Esophagus squamous epithelium (tissue), 4 donors: ENCODE data around the gene OR8H1.

Experiments
- POLR2A ChIP-seq, 4 donors: fragments of 450-650 bp; IDR thresholded peaks; one replicate each; pipeline ENCODE4 v1.6.1; 2017; ENCODE audit warnings: antibody characterized with exemption in 4 of 4, mild to moderate bottlenecking in 4 of 4, moderate library complexity in 3 of 4
- TF ChIP-seq, protein P1 (sequence below), 6 experiments: fragments of 450-650 bp in 4 of 6; fragments of 200-600 bp in 2 of 6; sonication (generic) in 2 of 6; IDR thresholded peaks; one replicate each; pipeline ENCODE4 v1.5.1; 2016 to 2019; ENCODE audit warnings: antibody characterized with exemption in 6 of 6, mild to moderate bottlenecking in 4 of 6, moderate library complexity in 4 of 6

DNA sequence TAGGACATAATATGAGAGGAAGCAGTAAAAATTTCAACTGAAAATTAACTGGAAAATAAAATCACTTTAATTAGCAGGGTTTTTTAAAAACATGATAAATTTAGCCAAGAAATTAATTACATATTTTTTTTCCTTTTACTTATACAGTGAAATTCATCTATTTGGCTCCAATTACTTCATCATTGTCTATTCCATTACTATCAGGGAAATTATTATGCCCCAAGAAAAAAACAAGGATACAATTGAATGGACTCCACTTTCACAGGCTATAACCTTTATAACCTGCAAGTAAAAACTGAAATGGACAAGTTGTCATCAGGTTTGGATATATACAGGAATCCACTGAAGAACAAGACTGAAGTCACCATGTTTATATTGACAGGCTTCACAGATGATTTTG lies 40.1 kb downstream of the OR8H1 start, which contains the start of gene OR5T3:
- TF ChIP-seq, protein P1, sequence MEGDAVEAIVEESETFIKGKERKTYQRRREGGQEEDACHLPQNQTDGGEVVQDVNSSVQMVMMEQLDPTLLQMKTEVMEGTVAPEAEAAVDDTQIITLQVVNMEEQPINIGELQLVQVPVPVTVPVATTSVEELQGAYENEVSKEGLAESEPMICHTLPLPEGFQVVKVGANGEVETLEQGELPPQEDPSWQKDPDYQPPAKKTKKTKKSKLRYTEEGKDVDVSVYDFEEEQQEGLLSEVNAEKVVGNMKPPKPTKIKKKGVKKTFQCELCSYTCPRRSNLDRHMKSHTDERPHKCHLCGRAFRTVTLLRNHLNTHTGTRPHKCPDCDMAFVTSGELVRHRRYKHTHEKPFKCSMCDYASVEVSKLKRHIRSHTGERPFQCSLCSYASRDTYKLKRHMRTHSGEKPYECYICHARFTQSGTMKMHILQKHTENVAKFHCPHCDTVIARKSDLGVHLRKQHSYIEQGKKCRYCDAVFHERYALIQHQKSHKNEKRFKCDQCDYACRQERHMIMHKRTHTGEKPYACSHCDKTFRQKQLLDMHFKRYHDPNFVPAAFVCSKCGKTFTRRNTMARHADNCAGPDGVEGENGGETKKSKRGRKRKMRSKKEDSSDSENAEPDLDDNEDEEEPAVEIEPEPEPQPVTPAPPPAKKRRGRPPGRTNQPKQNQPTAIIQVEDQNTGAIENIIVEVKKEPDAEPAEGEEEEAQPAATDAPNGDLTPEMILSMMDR (IDR thresholded peaks at IDR 0.05): no peak
- TF ChIP-seq POLR2A (IDR thresholded peaks at IDR 0.05): no peak
